H1 (cell line): ENCODE measurements around the gene SIX5. TPM values are rescaled to one million over a fixed set of nuclear protein-coding genes. Genes with fewer than 3 reads are reported as not detected.

Experiments used
- CTCF ChIA-PET: fragments of 300-600 bp; sonication (Branson Sonifier 250); formaldehyde crosslinking; loops from one replicate; lab custom pipeline; 2021; ENCODE audit not compliant: partially characterized antibody; lab: Charles Lee
- POLR2A ChIA-PET: fragments of 300-600 bp; sonication (Branson Sonifier 250); formaldehyde crosslinking; loops from one replicate; lab custom pipeline; 2021; ENCODE audit warnings: inconsistent platforms; ENCODE audit not compliant: partially characterized antibody; lab: Charles Lee
- DNase-seq, 2 experiments: peaks; one replicate each; pipeline versions ENCODE4 v3.0.0 to v3.0.0-alpha.2; 2010 to 2022; ENCODE audit warnings: low spot score in 2 of 2, low read depth in 1 of 2, mixed read lengths in 1 of 2
- FAIRE-seq: peaks from 2 replicates; lab custom pipeline; 2011; peaks lifted over from hg19 to GRCh38; lab: Jason Lieb, UNC
- H2AFZ ChIP-seq: 2 replicates; pipeline ENCODE4 v1.8.1; 2012; ENCODE audit warnings: low read length, inconsistent platforms
- H2AK5ac ChIP-seq: 2 replicates; pipeline ENCODE4 v1.6.1; 2013; ENCODE audit warnings: low read depth, low read length
- H2BK120ac ChIP-seq: replicated peaks from 2 replicates; pipeline ENCODE3; 2013; ENCODE audit warnings: low read depth, low read length, inconsistent platforms
- H2BK12ac ChIP-seq: 2 replicates; pipeline ENCODE4 v1.6.1; 2013; ENCODE audit warnings: low read depth, low read length
- H2BK15ac ChIP-seq: 2 replicates; pipeline ENCODE4 v1.6.1; 2013; ENCODE audit warnings: low read length
- H2BK20ac ChIP-seq: 2 replicates; pipeline ENCODE4 v1.6.1; 2013; ENCODE audit warnings: low read length
- H2BK5ac ChIP-seq: 2 replicates; pipeline ENCODE4 v1.6.1; 2013; ENCODE audit warnings: low read depth, low read length
- H3K14ac ChIP-seq: 2 replicates; pipeline ENCODE4 v1.6.1; 2013; ENCODE audit warnings: inconsistent platforms; ENCODE audit not compliant: insufficient read length
- H3K18ac ChIP-seq: 2 replicates; pipeline ENCODE4 v1.6.1; 2013; ENCODE audit warnings: low read length; ENCODE audit errors: extremely low read depth
- H3K23ac ChIP-seq: 2 replicates; pipeline ENCODE4 v1.6.1; 2013; ENCODE audit warnings: inconsistent platforms; ENCODE audit not compliant: insufficient read length
- H3K23me2 ChIP-seq: 2 replicates; pipeline ENCODE4 v1.6.1; 2013; ENCODE audit warnings: low read depth, low read length
- H3K27ac ChIP-seq: 2 replicates; pipeline ENCODE4 v1.6.1; 2011; ENCODE audit warnings: low read depth, low read length, inconsistent platforms
- H3K27me3 ChIP-seq, 4 experiments: replicated peaks in 1 of 4; 1 replicate in 1 of 4; 2 replicates in 3 of 4; pipeline versions ENCODE4 v1.6.1 to v1.8.1; 2011 to 2013; ENCODE audit warnings: low read length in 3 of 4, mild to moderate bottlenecking in 3 of 4, inconsistent platforms in 2 of 4, mixed read lengths in 2 of 4, moderate library complexity in 1 of 4; ENCODE audit not compliant: control insufficient read depth in 3 of 4, insufficient read depth in 3 of 4; ENCODE audit errors: extremely low read depth in 1 of 4
- H3K36me3 ChIP-seq, 4 experiments: 2 replicates each; pipeline versions ENCODE4 v1.6.1 to v1.8.1; 2011 to 2013; ENCODE audit warnings: mild to moderate bottlenecking in 4 of 4, low read length in 3 of 4, moderate library complexity in 2 of 4, control low read depth in 1 of 4, inconsistent platforms in 1 of 4; ENCODE audit not compliant: insufficient read depth in 4 of 4, control insufficient read depth in 2 of 4
- H3K4ac ChIP-seq: replicated peaks from 2 replicates; pipeline ENCODE3; 2013; ENCODE audit warnings: low read length, low read depth, mixed read lengths, inconsistent platforms; ENCODE audit not compliant: insufficient read length
- H3K4me1 ChIP-seq, 4 experiments: replicated peaks in 1 of 4; 1 replicate in 1 of 4; 2 replicates in 3 of 4; pipeline versions ENCODE4 v1.6.1 to v1.8.1; 2011 to 2013; ENCODE audit warnings: low read length in 3 of 4, inconsistent platforms in 2 of 4, mixed read lengths in 1 of 4; ENCODE audit not compliant: insufficient read depth in 4 of 4, control insufficient read depth in 3 of 4
- H3K4me2 ChIP-seq, 2 experiments: 2 replicates each; pipeline versions ENCODE4 v1.6.1 to v1.8.1; 2011 to 2013; ENCODE audit warnings: low read depth in 2 of 2, low read length in 2 of 2, control low read depth in 1 of 2, inconsistent platforms in 1 of 2, mild to moderate bottlenecking in 1 of 2; ENCODE audit not compliant: insufficient read depth in 1 of 2
- H3K4me3 ChIP-seq, 4 experiments: fragments of 200-600, 300-600 bp in 1 of 4; sonication (generic), shearing (Covaris generic), sonication (Bioruptor Twin) in 1 of 4; 2 replicates each; pipeline versions ENCODE4 v1.5.1 to v1.8.1; 2011 to 2016; ENCODE audit warnings: low read length in 4 of 4, low read depth in 3 of 4, control low read depth in 2 of 4, inconsistent platforms in 2 of 4, mild to moderate bottlenecking in 2 of 4, mixed read lengths in 1 of 4, moderate library complexity in 1 of 4; ENCODE audit not compliant: insufficient read depth in 2 of 4; ENCODE audit errors: extremely low read depth in 1 of 4
- H3K56ac ChIP-seq: replicated peaks from 2 replicates; pipeline ENCODE3; 2013; ENCODE audit warnings: low read depth, mild to moderate bottlenecking, mixed read lengths, low read length, inconsistent platforms; ENCODE audit not compliant: insufficient read length
- H3K79me1 ChIP-seq: 2 replicates; pipeline ENCODE4 v1.6.1; 2013; ENCODE audit warnings: low read depth, low read length, control low read depth
- H3K79me2 ChIP-seq, 2 experiments: 2 replicates each; pipeline versions ENCODE4 v1.6.1 to v1.8.1; 2012 to 2013; ENCODE audit warnings: low read length in 2 of 2, mild to moderate bottlenecking in 2 of 2, inconsistent platforms in 1 of 2; ENCODE audit not compliant: insufficient read depth in 2 of 2, control insufficient read depth in 1 of 2
- H3K9ac ChIP-seq, 4 experiments: replicated peaks in 1 of 4; 1 replicate in 1 of 4; 2 replicates in 3 of 4; pipeline versions ENCODE4 v1.6.1 to v1.8.1; 2011 to 2013; ENCODE audit warnings: low read depth in 3 of 4, low read length in 3 of 4, control low read depth in 2 of 4, mild to moderate bottlenecking in 2 of 4, moderate library complexity in 2 of 4, inconsistent platforms in 1 of 4; ENCODE audit errors: extremely low read depth in 1 of 4
- H3K9me3 ChIP-seq, 2 experiments: 2 replicates each; pipeline versions ENCODE4 v1.6.1 to v1.8.1; 2012 to 2013; ENCODE audit warnings: mild to moderate bottlenecking in 2 of 2, moderate library complexity in 2 of 2, control low read depth in 1 of 2, inconsistent platforms in 1 of 2, low read depth in 1 of 2, low read length in 1 of 2, mixed read lengths in 1 of 2; ENCODE audit not compliant: insufficient read depth in 2 of 2
- H4K20me1 ChIP-seq, 2 experiments: replicated peaks in 1 of 2; 2 replicates each; pipeline versions ENCODE3 to v1.8.1; 2011 to 2013; ENCODE audit warnings: inconsistent platforms in 2 of 2, low read length in 2 of 2, mild to moderate bottlenecking in 1 of 2; ENCODE audit not compliant: insufficient read depth in 2 of 2, control insufficient read depth in 1 of 2
- H4K5ac ChIP-seq: 2 replicates; pipeline ENCODE4 v1.6.1; 2013; ENCODE audit warnings: low read length, low read depth, mixed read lengths, inconsistent platforms; ENCODE audit not compliant: insufficient read length
- H4K8ac ChIP-seq: 2 replicates; pipeline ENCODE4 v1.8.0; 2013; ENCODE audit warnings: mild to moderate bottlenecking, moderate library complexity, low read length, inconsistent platforms; ENCODE audit not compliant: insufficient read depth; ENCODE audit errors: extremely low read depth
- H4K91ac ChIP-seq: replicated peaks from 2 replicates; pipeline ENCODE3; 2013; ENCODE audit warnings: low read length, mixed read lengths, inconsistent platforms; ENCODE audit not compliant: insufficient read length
- CBX5 ChIP-seq: fragments of 300-800, 300-1000 bp; sonication (generic); IDR thresholded peaks from 2 replicates; pipeline ENCODE4 v1.7.1; 2016; ENCODE audit warnings: antibody characterized with exemption, low read length, low read depth
- CHD1 ChIP-seq: IDR thresholded peaks from 2 replicates; pipeline ENCODE4 v1.6.1; 2012; ENCODE audit warnings: low read depth, low read length, improper control_type of control experiment
- CHD2 ChIP-seq: IDR thresholded peaks from 2 replicates; pipeline ENCODE4 v1.6.1; 2012; ENCODE audit warnings: low read length, improper control_type of control experiment
- FOSL1 ChIP-seq: IDR thresholded peaks from 2 replicates; pipeline ENCODE4 v1.6.1; 2011; ENCODE audit warnings: mild to moderate bottlenecking, low read depth, low read length, moderate library complexity; ENCODE audit not compliant: insufficient read depth
- HDAC6 ChIP-seq: IDR thresholded peaks from one replicate; pipeline ENCODE4 v1.7.1; 2012; ENCODE audit warnings: low read depth, mild to moderate bottlenecking, inconsistent platforms, low read length, moderate library complexity
- KDM4A ChIP-seq: IDR thresholded peaks from one replicate; pipeline ENCODE4 v1.7.1; 2012; ENCODE audit warnings: low read depth, mild to moderate bottlenecking, moderate library complexity, low read length, inconsistent platforms; ENCODE audit not compliant: severe bottlenecking
- KDM5A ChIP-seq: fragments of 200-600 bp; IDR thresholded peaks from 2 replicates; pipeline ENCODE4 v1.7.1; 2012; ENCODE audit warnings: mild to moderate bottlenecking, low read length, inconsistent platforms, mixed read lengths
- NANOG ChIP-seq: IDR thresholded peaks from 2 replicates; pipeline ENCODE4 v1.6.1; 2011; ENCODE audit warnings: low read length, low read depth, mild to moderate bottlenecking, inconsistent platforms; ENCODE audit not compliant: insufficient read depth, poor library complexity, severe bottlenecking
- RAD21 ChIP-seq, 2 experiments: IDR thresholded peaks in 1 of 2; conservative IDR thresholded peaks in 1 of 2; 2 replicates each; pipeline ENCODE4 v1.6.1; 2011; ENCODE audit warnings: low read depth in 2 of 2, low read length in 2 of 2, improper control_type of control experiment in 1 of 2, inconsistent platforms in 1 of 2, mild to moderate bottlenecking in 1 of 2, moderate library complexity in 1 of 2
- RNF2 ChIP-seq: fragments of 200-900, 300-1000 bp; sonication (generic); IDR thresholded peaks from 2 replicates; pipeline ENCODE4 v1.7.1; 2016; ENCODE audit warnings: borderline replicate concordance, low read depth, mild to moderate bottlenecking, antibody characterized with exemption, low read length; ENCODE audit not compliant: poor library complexity, severe bottlenecking; ENCODE audit errors: missing control alignments
- SIN3A ChIP-seq, 2 experiments: IDR thresholded peaks in 1 of 2; conservative IDR thresholded peaks in 1 of 2; 2 replicates each; pipeline ENCODE4 v1.6.1; 2011 to 2012; ENCODE audit warnings: low read length in 2 of 2, improper control_type of control experiment in 1 of 2, low read depth in 1 of 2, mild to moderate bottlenecking in 1 of 2
- SRF ChIP-seq: IDR thresholded peaks from 2 replicates; pipeline ENCODE4 v1.6.1; 2011; ENCODE audit warnings: mild to moderate bottlenecking, low read depth, low read length, moderate library complexity
- ZNF274 ChIP-seq: IDR thresholded peaks from 2 replicates; pipeline ENCODE4 v1.7.0; 2012; ENCODE audit warnings: low read length, borderline replicate concordance; ENCODE audit errors: extremely low read depth
- WGBS, 2 experiments: shearing (Covaris generic) in 1 of 2; methylation state at CpG; one replicate each; pipeline versions ENCODE4 v1.1.6 to v1.1.7; 2013 to 2015; ENCODE audit warnings: low lambda C conversion rate in 2 of 2, mixed read lengths in 2 of 2, inconsistent platforms in 1 of 2, low coverage in 1 of 2, missing lambda C conversion rate in 1 of 2; ENCODE audit not compliant: insufficient replicate concordance in 2 of 2, insufficient coverage in 1 of 2, insufficient read length in 1 of 2; ENCODE audit errors: extremely low coverage in 1 of 2, missing lambda C conversion rate in 1 of 2; 5-methylcytosine and 5-hydroxymethylcytosine counted together
- polyA plus RNA-seq, 7 experiments: library from polyadenylated mRNA; depleted of rRNA in 3 of 7; stranded (reverse) in 5 of 7; unstranded in 2 of 7; fragments of >200 nt in 5 of 7; fragments of 200-250 nt in 2 of 7; gene quantifications; 1 replicate in 5 of 7; 2 replicates in 1 of 7; 4 replicates in 1 of 7; pipeline versions ENCODE4 v1.2.1 to v1.2.3, GENCODE V29; 2011 to 2013; ENCODE audit warnings: missing spikeins in 2 of 7, mixed read lengths in 2 of 7
- total RNA-seq: library from RNA; stranded (reverse); fragmentation: NEBNext Ultra II Directional; extraction: Animal tissue kit (Norgen Biotek cat#: 25700); gene quantifications from 2 replicates; pipeline ENCODE4 v1.2.1, GENCODE V29; 2021

Gene SIX5
- total and polyA plus RNA-seq, 2 of the 8 experiments (the other 6 are each of a cell fraction or from before 2014, with no cell fraction given): 20.9 to 24.2 TPM

GRCh38 chr19:45786533-45786894, 17.5 kb upstream of the SIX5 start:
- no peak overlapping the region for H3K14ac ChIP-seq
- POLR2A ChIA-PET: interaction anchor here (1.1 to 1.5 kb wide), 4 partner anchors 9 to 15 kb away, joined by 3 read pairs; no protein-coding TSS in a partner anchor
- H3K56ac ChIP-seq: no peak overlapping the region
- H3K27ac ChIP-seq: no peak overlapping the region
- H4K5ac ChIP-seq: no peak overlapping the region
- peaks cover 11 to 18% of the 10 kb centered on the region in 2 experiments for H4K20me1 ChIP-seq
- H2BK5ac ChIP-seq: no peak overlapping the region
- no peak overlapping the region; the same call in 1 of the 2 replicates for H4K8ac ChIP-seq
- peaks cover 4 to 32% (median 18%) of the 10 kb centered on the region in 4 experiments; a peak in 6 of 8 replicates for H3K36me3 ChIP-seq
- no peak overlapping the region for H2BK15ac ChIP-seq
- no peak overlapping the region for H3K4me3 ChIP-seq
- no peak for FAIRE-seq
- no peak overlapping the region for H2AK5ac ChIP-seq
- H2BK120ac ChIP-seq: no peak overlapping the region
- no peak overlapping the region for H3K4me2 ChIP-seq
- H2BK12ac ChIP-seq: no peak overlapping the region
- no peak for DNase-seq
- no peak overlapping the region for H3K18ac ChIP-seq
- peaks cover 9% of the 10 kb centered on the region for H3K79me1 ChIP-seq
- no peaks in the 10 kb centered on the region for H3K27me3 ChIP-seq
- no peak overlapping the region for H2BK20ac ChIP-seq
- H2AFZ ChIP-seq: no peak overlapping the region
- no peak overlapping the region for H3K4ac ChIP-seq
- H3K9me3 ChIP-seq: no peaks in the 10 kb centered on the region
- peaks cover 0 to 5% of the 10 kb centered on the region in 2 experiments; a peak in 2 of 4 replicates for H3K79me2 ChIP-seq
- H4K91ac ChIP-seq: no peak overlapping the region
- no peak overlapping the region for H3K9ac ChIP-seq
- CTCF ChIA-PET: interaction anchor here (1.6 to 2.7 kb wide), 2 partner anchors 12 to 22 kb away, joined by 3 to 9 read pairs; no protein-coding TSS in a partner anchor
- no peak overlapping the region for H3K23ac ChIP-seq
- H3K4me1 ChIP-seq: peaks cover 0 to 10% (median 6%) of the 10 kb centered on the region in 4 experiments; a peak in 4 of 7 replicates
- 97% methylated on average over 21 of the region's 21 CpGs; no CpG with 5 or more reads in 1 of the 2 experiments for WGBS, 2 experiments
- no peaks in the 10 kb centered on the region; the same call in 1 of the 2 replicates for H3K23me2 ChIP-seq
- TF ChIP-seq SIN3A (conservative IDR thresholded peaks at IDR 0.05 in 1 of 2, IDR thresholded peaks at IDR 0.05 in 1 of 2; ENCODE audit: low read depth in 1 of 2, low read length in 2 of 2) (no peak), NANOG (no peak), KDM4A (no peak), RNF2 (no peak), SRF (no peak), KDM5A (no peak), CHD1 (no peak), RAD21 (IDR thresholded peaks at IDR 0.05 in 1 of 2, conservative IDR thresholded peaks at IDR 0.05 in 1 of 2; ENCODE audit: low read depth in 2 of 2, low read length in 2 of 2) (no peak), FOSL1 (no peak), ZNF274 (no peak), CHD2 (no peak), CBX5 (no peak), HDAC6 (no peak)
